Astrocyte (in vitro differentiated cells and primary cell): ENCODE results near the gene SH3RF2.

Experiments used
- EZH2 ChIP-seq: IDR thresholded peaks from 2 replicates; pipeline ENCODE4 v1.6.1; 2012; ENCODE audit warnings: mild to moderate bottlenecking, low read length, inconsistent platforms; ENCODE audit not compliant: insufficient read depth
- TF ChIP-seq, protein P1 (sequence below): IDR thresholded peaks from 2 replicates; pipeline ENCODE4 v1.5.1; 2011; ENCODE audit warnings: low read depth, mild to moderate bottlenecking, inconsistent platforms, low read length, moderate library complexity; ENCODE audit not compliant: insufficient read depth

DNA sequence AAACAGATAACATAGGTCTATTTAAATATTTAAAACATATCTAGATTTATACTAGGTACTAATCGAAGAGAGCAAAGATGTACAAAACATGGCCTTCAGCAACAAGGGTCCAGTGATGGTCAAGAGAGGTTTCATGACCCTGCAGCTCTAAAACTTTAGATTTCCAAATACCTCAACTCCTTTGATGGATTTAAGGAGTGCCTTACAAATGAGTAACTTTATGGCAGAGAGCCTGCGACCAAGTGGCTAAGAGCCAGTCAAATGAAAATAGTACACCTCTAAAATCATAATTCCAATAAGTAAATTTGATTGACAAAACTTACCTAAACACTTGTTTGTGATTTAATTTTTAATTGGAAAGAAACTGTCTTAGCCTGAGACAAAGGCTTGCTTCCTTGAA, 4.7 kb upstream of the SH3RF2 start:
- TF ChIP-seq, protein P1, sequence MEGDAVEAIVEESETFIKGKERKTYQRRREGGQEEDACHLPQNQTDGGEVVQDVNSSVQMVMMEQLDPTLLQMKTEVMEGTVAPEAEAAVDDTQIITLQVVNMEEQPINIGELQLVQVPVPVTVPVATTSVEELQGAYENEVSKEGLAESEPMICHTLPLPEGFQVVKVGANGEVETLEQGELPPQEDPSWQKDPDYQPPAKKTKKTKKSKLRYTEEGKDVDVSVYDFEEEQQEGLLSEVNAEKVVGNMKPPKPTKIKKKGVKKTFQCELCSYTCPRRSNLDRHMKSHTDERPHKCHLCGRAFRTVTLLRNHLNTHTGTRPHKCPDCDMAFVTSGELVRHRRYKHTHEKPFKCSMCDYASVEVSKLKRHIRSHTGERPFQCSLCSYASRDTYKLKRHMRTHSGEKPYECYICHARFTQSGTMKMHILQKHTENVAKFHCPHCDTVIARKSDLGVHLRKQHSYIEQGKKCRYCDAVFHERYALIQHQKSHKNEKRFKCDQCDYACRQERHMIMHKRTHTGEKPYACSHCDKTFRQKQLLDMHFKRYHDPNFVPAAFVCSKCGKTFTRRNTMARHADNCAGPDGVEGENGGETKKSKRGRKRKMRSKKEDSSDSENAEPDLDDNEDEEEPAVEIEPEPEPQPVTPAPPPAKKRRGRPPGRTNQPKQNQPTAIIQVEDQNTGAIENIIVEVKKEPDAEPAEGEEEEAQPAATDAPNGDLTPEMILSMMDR = no peak
- TF ChIP-seq EZH2 = no peak
